Tibial nerve (tissue), 4 donors: ENCODE results near the gene SNX25. TPM values are rescaled to one million over a fixed set of nuclear protein-coding genes. Genes with fewer than 3 reads are reported as not detected.
A peak's percentile ranks its signal among the peaks of the same experiment; 100 is the strongest.

Experiments used
- DNase-seq, 2 donors: peaks; one replicate each; pipeline ENCODE4 v3.0.0-alpha.2; 2019; ENCODE audit warnings: low spot score in 2 of 2
- H3K27ac ChIP-seq, 4 donors: fragments of 200-600 bp; sonication (generic) in 3 of 4; one replicate each; pipeline ENCODE4 v1.5.1; 2017 to 2019; ENCODE audit warnings: mild to moderate bottlenecking in 1 of 4
- H3K27me3 ChIP-seq, 2 donors: fragments of 200-600 bp; sonication (generic) in 1 of 2; one replicate each; pipeline versions ENCODE4 v1.5.1 to v1.6.0; 2017 to 2019
- H3K36me3 ChIP-seq, 3 donors: fragments of 200-600 bp; sonication (generic); one replicate each; pipeline ENCODE4 v1.5.1; 2018 to 2019
- H3K4me1 ChIP-seq, 4 donors: fragments of 200-600 bp; sonication (generic) in 3 of 4; one replicate each; pipeline ENCODE4 v1.5.1; 2017 to 2019
- H3K4me3 ChIP-seq, 4 donors: fragments of 200-600 bp; sonication (generic) in 3 of 4; one replicate each; pipeline ENCODE4 v1.5.1; 2017 to 2019; ENCODE audit warnings: mild to moderate bottlenecking in 1 of 4, moderate library complexity in 1 of 4
- H3K9me3 ChIP-seq, 4 donors: fragments of 200-600 bp; sonication (generic) in 3 of 4; one replicate each; pipeline ENCODE4 v1.5.1; 2017 to 2019
- CTCF ChIP-seq, 5 experiments: fragments of 200-600 bp in 3 of 5; fragments of 450-650 bp in 2 of 5; sonication (generic) in 3 of 5; IDR thresholded peaks; one replicate each; pipeline ENCODE4 v1.5.1; 2016 to 2019; ENCODE audit warnings: antibody characterized with exemption in 5 of 5, mild to moderate bottlenecking in 3 of 5, moderate library complexity in 2 of 5
- EP300 ChIP-seq, 2 donors: sonication (generic); formaldehyde crosslinking; IDR thresholded peaks; one replicate each; pipeline ENCODE4 v1.6.1; 2017; ENCODE audit warnings: antibody characterized with exemption in 2 of 2, mild to moderate bottlenecking in 1 of 2
- POLR2A ChIP-seq, 2 donors: fragments of 450-650 bp; IDR thresholded peaks; one replicate each; pipeline ENCODE4 v1.6.1; 2017; ENCODE audit warnings: antibody characterized with exemption in 2 of 2, mild to moderate bottlenecking in 2 of 2, moderate library complexity in 2 of 2
- WGBS, 2 donors: methylation state at CpG; one replicate each; pipeline ENCODE4 v1.1.5; 2018; 5-methylcytosine and 5-hydroxymethylcytosine counted together
- total RNA-seq, 4 donors: library from RNA; depleted of rRNA; stranded (reverse); fragments of >200 nt; gene quantifications; one replicate each; pipeline ENCODE4 v1.1.0, GENCODE V29; 2016

The SNX25 gene
- total RNA-seq, 4 donors from 2014 or later, result 17.7 to 29.4 (median 23.5) TPM

- Histone ChIP-seq H3K27me3 (no peaks in the 10 kb centered on the region), H3K36me3 (no peaks in the 10 kb centered on the region), H3K4me1 (peaks cover 0 to 5% (median 0%) of the 10 kb centered on the region in 4 donors), H3K27ac (no peak overlapping the region), H3K4me3 (no peak overlapping the region), H3K9me3 (no peaks in the 10 kb centered on the region)
- TF ChIP-seq EP300 (IDR thresholded peaks at IDR 0.05), result no peak
- no peak for TF ChIP-seq CTCF (IDR thresholded peaks at IDR 0.05)
- TF ChIP-seq POLR2A (IDR thresholded peaks at IDR 0.05), result no peak
- no peak for DNase-seq
- WGBS, 2 donors, result 93 to 96% methylated on average over 6 of the region's 6 CpGs
Measured at GRCh38 chr4:185225940-185226339, 16.5 kb downstream of the SNX25 start.

- no peak for DNase-seq
- no peaks in the 10 kb centered on the region for H3K27me3 ChIP-seq
- H3K4me3 ChIP-seq, result no peak overlapping the region
- TF ChIP-seq CTCF (IDR thresholded peaks at IDR 0.05) (peak in 1 of 5 experiments; percentile 8), POLR2A (IDR thresholded peaks at IDR 0.05) (no peak)
- 45 to 49% methylated on average over 4 of the region's 4 CpGs for WGBS, 2 donors
- no peaks in the 10 kb centered on the region for H3K36me3 ChIP-seq
- no peaks in the 10 kb centered on the region for H3K9me3 ChIP-seq
- peaks cover 0 to 5% (median 0%) of the 10 kb centered on the region in 4 donors for H3K4me1 ChIP-seq
- no peak overlapping the region for H3K27ac ChIP-seq
Measured at GRCh38 chr4:185227131-185227551, 17.7 kb downstream of the SNX25 start.

GRCh38 chr4:185227713-185228278, 18.4 kb downstream of the SNX25 start:
- peaks cover 0 to 5% (median 0%) of the 10 kb centered on the region in 4 donors for H3K4me1 ChIP-seq
- DNase-seq, result no peak
- no peaks in the 10 kb centered on the region for H3K27me3 ChIP-seq
- no peak overlapping the region for H3K27ac ChIP-seq
- WGBS, 2 donors, result 77 to 85% methylated on average over 9 of the region's 9 CpGs
- H3K9me3 ChIP-seq, result no peaks in the 10 kb centered on the region
- H3K36me3 ChIP-seq, result no peaks in the 10 kb centered on the region
- no peak overlapping the region for H3K4me3 ChIP-seq
- no peak for TF ChIP-seq EP300 (IDR thresholded peaks at IDR 0.05)
- TF ChIP-seq POLR2A (IDR thresholded peaks at IDR 0.05), result no peak
- no peak for TF ChIP-seq CTCF (IDR thresholded peaks at IDR 0.05)

- no peaks in the 10 kb centered on the region for H3K27me3 ChIP-seq
Measured at GRCh38 chr4:185229021-185229818, 19.8 kb downstream of the SNX25 start.

More at GRCh38 chr4:185229021-185229818, 19.8 kb downstream of the SNX25 start:
- WGBS, 2 donors, result 73 to 77% methylated on average over 19 of the region's 19 CpGs
- Histone ChIP-seq H3K4me3 (no peak overlapping the region), H3K27ac (peak overlapping the region in 2 of 4 donors; percentile 17 to 36), H3K4me1 (peaks cover 0 to 5% (median 0%) of the 10 kb centered on the region in 4 donors), H3K9me3 (no peaks in the 10 kb centered on the region), H3K36me3 (no peaks in the 10 kb centered on the region)
- DNase-seq, result no peak
- no peak for TF ChIP-seq EP300 (IDR thresholded peaks at IDR 0.05)
- no peak for TF ChIP-seq POLR2A (IDR thresholded peaks at IDR 0.05)
- no peak for TF ChIP-seq CTCF (IDR thresholded peaks at IDR 0.05)
